A549 (cell line): ENCODE measurements around the gene FSTL5. TPM values are rescaled to one million over a fixed set of nuclear protein-coding genes. Genes with fewer than 3 reads are reported as not detected.

Source experiments
- ATAC-seq, 2 experiments: fragments of 200-7000 bp in 1 of 2; fragments of >200 bp in 1 of 2; cut with Nextera tagmentation in 1 of 2; cut with Tn5 transposase in 1 of 2; 3 replicates each; pipeline versions ENCODE4 v1.8.0 to v1.9.1; 2018 to 2020; ENCODE audit warnings: mild to moderate bottlenecking in 1 of 2, moderate library complexity in 1 of 2
- CTCF ChIA-PET: fragments of 300-600 bp; sonication (Branson Sonifier 250); formaldehyde crosslinking; extraction: SDS; loops from one replicate; lab custom pipeline; 2021; ENCODE audit warnings: antibody characterized with exemption, inconsistent platforms; lab: Yijun Ruan, JAX
- POLR2A ChIA-PET: fragments of 350-600 bp; formaldehyde crosslinking; extraction: SDS; loops from one replicate; lab custom pipeline; 2021; ENCODE audit warnings: antibody characterized with exemption, inconsistent platforms; lab: Yijun Ruan, JAX
- DNase-seq, 2 experiments: peaks; one replicate each; pipeline versions ENCODE4 v3.0.0 to v3.0.0-alpha.2; 2011 to 2016; ENCODE audit warnings: low read depth in 1 of 2, low spot score in 1 of 2
- FAIRE-seq: peaks from 2 replicates; lab custom pipeline; 2011; peaks lifted over from hg19 to GRCh38; lab: Jason Lieb, UNC
- H3K27ac ChIP-seq, 2 experiments: fragments of >200 bp; sonication (Bioruptor Twin); formaldehyde crosslinking; 3 replicates each; pipeline ENCODE4 v1.5.1; 2016 to 2017
- H3K4me1 ChIP-seq: fragments of >200 bp; sonication (Bioruptor Twin); formaldehyde crosslinking; 3 replicates; pipeline ENCODE4 v1.6.1; 2016
- H3K4me2 ChIP-seq: fragments of >200 bp; sonication (Bioruptor Twin); formaldehyde crosslinking; 3 replicates; pipeline ENCODE4 v1.6.1; 2016
- H3K4me3 ChIP-seq: fragments of >200 bp; sonication (Bioruptor Twin); formaldehyde crosslinking; 3 replicates; pipeline ENCODE4 v1.5.1; 2016
- H3K9me3 ChIP-seq: fragments of >200 bp; sonication (Bioruptor Twin); formaldehyde crosslinking; 3 replicates; pipeline ENCODE4 v1.6.1; 2016
- BHLHE40 ChIP-seq: IDR thresholded peaks from 2 replicates; pipeline ENCODE4 v1.6.1; 2012; ENCODE audit warnings: low read depth, low read length, inconsistent platforms
- CBX8 ChIP-seq: fragments of 200-600 bp; sonication (generic); IDR thresholded peaks from 2 replicates; pipeline ENCODE4 v1.6.1; 2016
- CHD4 ChIP-seq: fragments of 200-600 bp; sonication (generic); IDR thresholded peaks from 2 replicates; pipeline ENCODE4 v1.6.1; 2016; ENCODE audit warnings: antibody characterized with exemption, mild to moderate bottlenecking, borderline replicate concordance
- CTCF ChIP-seq: fragments of >200 bp; sonication (Bioruptor Twin); formaldehyde crosslinking; IDR thresholded peaks from 3 replicates; pipeline ENCODE4 v1.5.1; 2016
- E2F6 ChIP-seq: IDR thresholded peaks from 2 replicates; pipeline ENCODE4 v1.6.1; 2012; ENCODE audit warnings: low read depth, borderline replicate concordance
- EHMT2 ChIP-seq: fragments of 200-600 bp; sonication (generic); IDR thresholded peaks from 2 replicates; pipeline ENCODE4 v1.6.1; 2016; ENCODE audit warnings: antibody characterized with exemption, low read depth, mild to moderate bottlenecking, moderate library complexity
- ELK1 ChIP-seq: fragments of 150-350 bp; IDR thresholded peaks from 2 replicates; pipeline ENCODE4 v1.6.1; 2014; ENCODE audit warnings: low read depth, mild to moderate bottlenecking, low read length
- FOSL2 ChIP-seq, 2 experiments: fragments of 450-650 bp in 1 of 2; fragments of >200 bp in 1 of 2; sonication (Bioruptor Twin) in 1 of 2; formaldehyde crosslinking; IDR thresholded peaks; 2 replicates each; pipeline versions ENCODE4 v1.5.0 to v1.6.1; 2016 to 2020; ENCODE audit warnings: mild to moderate bottlenecking in 1 of 2, moderate library complexity in 1 of 2
- GATA3 ChIP-seq: IDR thresholded peaks from 2 replicates; pipeline ENCODE4 v1.6.1; 2012; ENCODE audit warnings: borderline replicate concordance
- HMGXB4 ChIP-seq: fragments of 250-450 bp; sonication (Bioruptor Pico); IDR thresholded peaks from 2 replicates; pipeline ENCODE4 v1.5.0; 2021; ENCODE audit warnings: mild to moderate bottlenecking, moderate library complexity, borderline replicate concordance
- HOXB13 ChIP-seq: fragments of 250-450 bp; sonication (Bioruptor Pico); IDR thresholded peaks from 2 replicates; pipeline ENCODE4 v1.5.0; 2020; ENCODE audit warnings: low read depth, mild to moderate bottlenecking, moderate library complexity
- JUNB ChIP-seq: fragments of >200 bp; sonication (Bioruptor Twin); formaldehyde crosslinking; IDR thresholded peaks from 2 replicates; pipeline ENCODE4 v1.6.1; 2016
- KDM1A ChIP-seq: fragments of 200-600 bp; sonication (generic); IDR thresholded peaks from 2 replicates; pipeline ENCODE4 v1.6.1; 2016; ENCODE audit warnings: low read depth, mild to moderate bottlenecking
- MAX ChIP-seq: IDR thresholded peaks from 2 replicates; pipeline ENCODE4 v1.6.1; 2012
- MAZ ChIP-seq: fragments of 150-350 bp; IDR thresholded peaks from 2 replicates; pipeline ENCODE4 v1.6.1; 2014; ENCODE audit warnings: antibody characterized with exemption, low read depth, low read length, borderline replicate concordance
- MYC ChIP-seq: IDR thresholded peaks from 2 replicates; pipeline ENCODE4 v1.6.1; 2012; ENCODE audit warnings: mild to moderate bottlenecking, inconsistent platforms, low read length, improper control_type of control experiment, borderline replicate concordance
- POLR2A ChIP-seq: IDR thresholded peaks from 2 replicates; pipeline ENCODE4 v1.6.1; 2012; ENCODE audit warnings: mild to moderate bottlenecking, low read length
- POLR2AphosphoS2 ChIP-seq: conservative IDR thresholded peaks from 2 replicates; pipeline ENCODE4 v1.6.1; 2012; ENCODE audit warnings: low read length, improper control_type of control experiment, inconsistent platforms
- RARB ChIP-seq: fragments of 250-450 bp; sonication (Bioruptor Pico); IDR thresholded peaks from 2 replicates; pipeline ENCODE4 v1.8.0; 2021; ENCODE audit warnings: mild to moderate bottlenecking, moderate library complexity
- REST ChIP-seq: fragments of 200-600 bp; sonication (generic); IDR thresholded peaks from 2 replicates; pipeline ENCODE4 v1.6.1; 2016; ENCODE audit warnings: antibody characterized with exemption, mild to moderate bottlenecking, moderate library complexity
- RNF2 ChIP-seq: fragments of 200-600 bp; sonication (generic); IDR thresholded peaks from 2 replicates; pipeline ENCODE4 v1.6.1; 2016; ENCODE audit warnings: low read depth, mild to moderate bottlenecking, antibody characterized with exemption, moderate library complexity, borderline replicate concordance
- SMC3 ChIP-seq: fragments of >200 bp; sonication (Bioruptor Twin); formaldehyde crosslinking; IDR thresholded peaks from 3 replicates; pipeline ENCODE4 v1.6.1; 2018; ENCODE audit warnings: inconsistent platforms
- USF2 ChIP-seq: fragments of 450-650 bp; IDR thresholded peaks from 2 replicates; pipeline ENCODE4 v1.6.1; 2014; ENCODE audit warnings: antibody characterized with exemption
- ZFP36 ChIP-seq: fragments of 450-650 bp; IDR thresholded peaks from 2 replicates; pipeline ENCODE4 v1.6.1; 2014; ENCODE audit warnings: borderline replicate concordance; ENCODE audit not compliant: partially characterized antibody
- WGBS: methylation state at CpG from one replicate; pipeline ENCODE4 v1.1.6; 2017; ENCODE audit errors: missing lambda C conversion rate; 5-methylcytosine and 5-hydroxymethylcytosine counted together
- polyA plus RNA-seq, 4 experiments: library from polyadenylated mRNA; depleted of rRNA in 3 of 4; stranded (reverse); fragments of >200 nt; fragmentation: RNase III in 1 of 4; extraction: RNeasy Plus Mini Kit Qiagen cat#74134 plus additional on column Dnase treatment in 1 of 4; gene quantifications; 2 replicates in 3 of 4; 3 replicates in 1 of 4; pipeline ENCODE4 v1.2.3, GENCODE V29; 2011 to 2017

The FSTL5 gene
- polyA plus RNA-seq, 2 of the 4 experiments (the other 2 are of a cell fraction), result 0.06 to 0.10 TPM

GRCh38 chr4:162140051-162140683, 23.6 kb downstream of the FSTL5 start:
- H3K9me3 ChIP-seq, result no peaks in the 10 kb centered on the region
- ATAC-seq, result no peak
- no peak for FAIRE-seq
- no peak overlapping the region for H3K4me3 ChIP-seq
- CTCF ChIA-PET, result no interaction called here
- no peaks in the 10 kb centered on the region for H3K4me1 ChIP-seq
- H3K4me2 ChIP-seq, result no peak overlapping the region
- TF ChIP-seq MAZ (no peak), BHLHE40 (no peak), ELK1 (no peak), CHD4 (no peak), POLR2A (no peak), E2F6 (no peak), RARB (CRISPR knock-in tag) (no peak), EHMT2 (no peak)
- POLR2A ChIA-PET, result no interaction called here
- H3K27ac ChIP-seq, result no peak overlapping the region
- DNase-seq, result no peak

- no peak for TF ChIP-seq ZFP36
- no peak for TF ChIP-seq JUNB
- TF ChIP-seq KDM1A, result no peak
- TF ChIP-seq GATA3, result no peak
- TF ChIP-seq RNF2, result no peak
- no peak for TF ChIP-seq HMGXB4 (CRISPR knock-in tag)
- no peak for TF ChIP-seq MYC
- TF ChIP-seq POLR2AphosphoS2, result no peak
- TF ChIP-seq BHLHE40, result no peak
- TF ChIP-seq POLR2A, result no peak
- ChIA-PET POLR2A (no interaction called here), CTCF (no interaction called here)
- FAIRE-seq, result no peak
- Histone ChIP-seq H3K4me2 (no peak overlapping the region), H3K4me1 (no peaks in the 10 kb centered on the region), H3K9me3 (no peaks in the 10 kb centered on the region), H3K27ac (no peak overlapping the region), H3K4me3 (no peak overlapping the region)
- WGBS, result 33% methylated on average over 2 of the region's 2 CpGs
- DNase-seq, result no peak
- no peak for ATAC-seq
Observed at GRCh38 chr4:162139412-162139811, 24.4 kb downstream of the FSTL5 start.

GRCh38 chr4:162131256-162131655, 32.5 kb downstream of the FSTL5 start:
- 11% methylated on average over 2 of the region's 2 CpGs for WGBS
- ChIA-PET CTCF (no interaction called here), POLR2A (no interaction called here)
- ATAC-seq (no peak), FAIRE-seq (no peak), DNase-seq (peak in 1 of 2 experiments; percentile 8)
- no peak overlapping the region for H3K4me2 ChIP-seq
- H3K9me3 ChIP-seq, result no peaks in the 10 kb centered on the region
- H3K4me1 ChIP-seq, result no peaks in the 10 kb centered on the region
- no peak overlapping the region for H3K4me3 ChIP-seq
- H3K27ac ChIP-seq, result no peak overlapping the region
- no peak for TF ChIP-seq USF2
- TF ChIP-seq SMC3, result peak; percentile 38; the same call in 2 of the 3 replicates
- TF ChIP-seq FOSL2 (IDR thresholded peaks at IDR 0.05), result no peak
- TF ChIP-seq FOSL2 (CRISPR knock-in tag; IDR thresholded peaks at IDR 0.05), result no peak
- TF ChIP-seq MAX, result no peak
- 0 out of 3 replicates have a peak, but pooled peaks have one; percentile 17 for TF ChIP-seq CTCF
- no peak for TF ChIP-seq HOXB13 (CRISPR knock-in tag)
- no peak for TF ChIP-seq CBX8
- no peak for TF ChIP-seq REST
